Activated CD4-positive, alpha-beta T cell treated with anti-CD3 and anti-CD28 coated beads for 1 hour (primary cell): ENCODE data around the gene KRT75.
"Not testable (repeated sequence)": the region's sequence is repeated elsewhere in the genome, so short reads cannot be mapped to it uniquely, and the experiment has no call there.

Source experiments
- DNase-seq: peaks from one replicate; pipeline ENCODE4 v3.0.0-alpha.2; 2020

Gene KRT75

GRCh38 chr12:52434081-52434733 lies at the start of gene KRT75:
Gene KRT75 (minus strand): TSS chr12:52434371. CDS start chr12:52434304, 67 bp downstream.
- no peak for DNase-seq

GRCh38 chr12:52480073-52480472 lies 45.9 kb upstream of the KRT75 start:
- DNase-seq = no peak

GRCh38 chr12:52477651-52478050 lies 43.5 kb upstream of the KRT75 start:
- no peak for DNase-seq

- DNase-seq = no peak
Measured at GRCh38 chr12:52474212-52474611, 40.0 kb upstream of the KRT75 start.

- no peak for DNase-seq
Measured at GRCh38 chr12:52473768-52474167, 39.6 kb upstream of the KRT75 start, which contains the start of gene KRT6C. Gene KRT6C (minus strand): TSS chr12:52473805. CDS start chr12:52473737, 68 bp downstream.

- no peak for DNase-seq
Measured at GRCh38 chr12:52469853-52470252, 35.7 kb upstream of the KRT75 start.

- DNase-seq = no peak
Measured at GRCh38 chr12:52464897-52465296, 30.7 kb upstream of the KRT75 start.

GRCh38 chr12:52461693-52462092 lies 27.5 kb upstream of the KRT75 start:
- no peak for DNase-seq

- DNase-seq = no peak
Measured at GRCh38 chr12:52458861-52459260, 24.7 kb upstream of the KRT75 start.

GRCh38 chr12:52455821-52456220 lies 21.6 kb upstream of the KRT75 start:
- no peak for DNase-seq

GRCh38 chr12:52454411-52455201 lies 20.4 kb upstream of the KRT75 start:
- DNase-seq = no peak

GRCh38 chr12:52452101-52452500 lies 17.9 kb upstream of the KRT75 start, which contains the start of gene KRT6B:
Gene KRT6B (minus strand): TSS chr12:52452146. CDS start chr12:52452078, 68 bp downstream.
- no peak for DNase-seq

- DNase-seq = no peak
Measured at GRCh38 chr12:52448228-52448627, 14.1 kb upstream of the KRT75 start.

GRCh38 chr12:52447196-52447595 lies 13.0 kb upstream of the KRT75 start:
- not testable (repeated sequence) for DNase-seq

GRCh38 chr12:52446367-52447045 lies 12.3 kb upstream of the KRT75 start:
- DNase-seq = no peak

- no peak for DNase-seq
Measured at GRCh38 chr12:52445876-52446275, 11.7 kb upstream of the KRT75 start.

GRCh38 chr12:52444647-52445595 lies 10.8 kb upstream of the KRT75 start:
- DNase-seq = no peak

GRCh38 chr12:52443966-52444365 lies 9.8 kb upstream of the KRT75 start:
- no peak for DNase-seq

GRCh38 chr12:52442600-52443061 lies 8.5 kb upstream of the KRT75 start:
- DNase-seq = no peak

GRCh38 chr12:52441320-52441911 lies 7.2 kb upstream of the KRT75 start:
- no peak for DNase-seq

- DNase-seq = no peak
Measured at GRCh38 chr12:52440821-52441319, 6.7 kb upstream of the KRT75 start.

GRCh38 chr12:52439845-52440244 lies 5.7 kb upstream of the KRT75 start:
- DNase-seq = no peak
